HUES48 (cell line): ENCODE data around the gene ARHGEF10L.

Experiments
- H3K27ac ChIP-seq: one replicate; pipeline ENCODE4 v1.7.0; 2013; ENCODE audit warnings: low read depth, low read length, inconsistent platforms
- H3K27me3 ChIP-seq: 2 replicates; pipeline ENCODE4 v1.6.1; 2013; ENCODE audit warnings: mild to moderate bottlenecking, low read length; ENCODE audit not compliant: control insufficient read depth, insufficient read depth
- H3K36me3 ChIP-seq: 2 replicates; pipeline ENCODE4 v1.6.1; 2013; ENCODE audit warnings: low read length; ENCODE audit not compliant: control insufficient read depth, insufficient read depth
- H3K4me1 ChIP-seq: 2 replicates; pipeline ENCODE4 v1.6.1; 2013; ENCODE audit warnings: mild to moderate bottlenecking, low read length; ENCODE audit not compliant: control insufficient read depth, insufficient read depth
- H3K4me3 ChIP-seq: 2 replicates; pipeline ENCODE4 v1.5.1; 2013; ENCODE audit warnings: mild to moderate bottlenecking, low read depth, low read length
- H3K9ac ChIP-seq: 2 replicates; pipeline ENCODE4 v1.6.1; 2013; ENCODE audit warnings: mild to moderate bottlenecking, low read depth, low read length, moderate library complexity
- H3K9me3 ChIP-seq: 2 replicates; pipeline ENCODE4 v1.6.1; 2013; ENCODE audit warnings: low read length; ENCODE audit not compliant: control insufficient read depth, insufficient read depth

Gene ARHGEF10L

DNA sequence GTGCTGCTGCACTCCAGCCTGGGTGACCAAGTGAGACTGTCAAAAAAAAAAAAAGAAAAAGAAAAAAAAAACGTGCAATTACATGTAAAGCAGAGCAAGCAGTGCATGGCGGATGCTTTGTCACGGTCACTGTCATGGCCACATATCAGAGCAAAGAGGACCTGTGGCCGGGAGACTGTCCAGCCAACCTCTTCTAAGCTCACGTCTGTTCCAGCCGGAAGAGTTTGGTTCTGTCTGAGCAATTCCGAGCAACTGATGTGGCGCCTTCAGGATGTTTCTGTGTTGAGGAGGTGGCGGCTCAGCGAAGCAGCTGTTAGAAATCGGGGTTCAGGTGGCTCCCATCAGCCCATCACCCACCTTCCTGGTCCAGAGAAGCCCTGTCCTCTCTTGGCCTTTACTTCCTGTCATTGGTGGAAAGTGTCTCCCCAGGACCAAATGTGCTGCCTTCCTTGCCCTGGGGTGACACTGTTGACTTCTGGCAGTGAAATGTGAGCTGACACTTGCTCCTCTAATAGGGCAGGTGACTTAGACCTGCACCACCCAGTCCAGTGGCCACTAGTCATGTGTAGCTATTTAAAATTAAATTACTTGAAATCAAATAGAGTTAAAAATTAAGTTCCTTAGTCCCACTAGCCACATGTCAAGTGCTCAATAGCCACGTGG lies 59.9 kb downstream of the ARHGEF10L start:
- Histone ChIP-seq H3K9me3 (no peaks in the 10 kb centered on the region), H3K4me1 (no peaks in the 10 kb centered on the region), H3K36me3 (peaks cover 11% of the 10 kb centered on the region), H3K9ac (no peak overlapping the region), H3K27ac (no peak overlapping the region), H3K27me3 (no peaks in the 10 kb centered on the region), H3K4me3 (no peak overlapping the region)

DNA sequence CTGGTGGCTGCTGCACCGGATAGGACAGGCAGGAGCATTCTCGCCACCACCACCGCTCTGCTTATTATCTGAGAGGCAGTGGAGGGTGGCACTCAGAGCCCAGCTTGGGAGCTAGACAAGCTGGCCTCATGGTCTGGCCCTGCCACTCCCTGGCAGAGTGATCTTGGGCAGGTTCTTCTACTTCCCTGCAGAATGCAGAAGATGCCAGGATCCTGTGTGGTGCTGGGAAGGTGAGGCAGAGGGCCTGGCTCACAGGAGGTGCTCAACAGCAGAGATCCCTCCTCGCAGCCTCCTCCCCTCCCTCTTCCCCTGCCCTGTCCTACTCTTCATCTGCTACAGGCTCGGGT lies 60.4 kb downstream of the ARHGEF10L start:
- H3K9ac ChIP-seq = no peak overlapping the region
- H3K4me1 ChIP-seq = no peaks in the 10 kb centered on the region

GRCh38 chr1:17600321-17600720 lies 60.8 kb downstream of the ARHGEF10L start:
- Histone ChIP-seq H3K36me3 (peaks cover 20% of the 10 kb centered on the region), H3K27me3 (no peaks in the 10 kb centered on the region), H3K27ac (no peak overlapping the region), H3K9me3 (no peaks in the 10 kb centered on the region), H3K4me3 (no peak overlapping the region), H3K9ac (no peak overlapping the region), H3K4me1 (no peaks in the 10 kb centered on the region)

More for the DNA sequence above, 60.4 kb downstream of the ARHGEF10L start:
- Histone ChIP-seq H3K27ac (no peak overlapping the region), H3K9me3 (no peaks in the 10 kb centered on the region), H3K36me3 (peaks cover 16% of the 10 kb centered on the region), H3K4me3 (no peak overlapping the region), H3K27me3 (no peaks in the 10 kb centered on the region)

DNA sequence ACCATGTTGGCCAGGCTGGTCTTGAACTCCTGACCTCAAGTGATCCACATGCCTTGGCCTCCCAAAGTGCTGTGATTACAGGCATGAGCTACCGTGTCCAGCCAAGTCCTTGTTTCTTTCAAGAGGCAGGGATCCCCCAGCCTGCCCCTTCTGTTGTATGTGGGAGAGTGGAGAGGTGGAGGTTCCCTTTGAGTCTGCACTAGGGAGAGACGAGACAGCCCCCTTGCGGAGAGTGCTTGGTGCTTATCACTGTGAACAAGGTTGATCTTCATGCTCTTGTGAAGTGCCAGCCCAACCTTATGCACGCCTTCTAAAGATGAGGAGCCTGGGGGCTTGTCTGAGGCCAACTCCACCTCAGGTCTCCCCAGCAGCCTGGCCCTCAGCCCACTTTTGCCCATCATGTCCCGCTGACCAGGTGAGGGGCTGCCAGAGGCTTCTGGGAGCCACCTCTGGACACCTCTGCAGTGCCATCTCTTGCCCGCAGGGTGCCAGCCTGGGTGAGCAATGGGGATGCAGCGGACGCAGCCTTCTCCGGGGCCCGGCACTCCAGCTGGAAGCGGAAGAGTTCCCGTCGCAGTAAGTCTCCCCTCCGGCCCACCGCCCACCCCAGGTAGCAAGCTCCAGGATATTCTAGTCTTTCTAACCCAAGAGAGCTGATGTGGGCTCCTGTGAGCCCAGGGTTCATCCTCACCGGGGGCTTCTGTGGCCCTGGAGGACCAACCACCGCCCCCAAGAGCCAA lies 62.3 kb downstream of the ARHGEF10L start:
- Histone ChIP-seq H3K36me3 (peaks cover 25% of the 10 kb centered on the region), H3K4me1 (no peaks in the 10 kb centered on the region), H3K4me3 (no peak overlapping the region), H3K27me3 (no peaks in the 10 kb centered on the region), H3K9me3 (no peaks in the 10 kb centered on the region), H3K9ac (no peak overlapping the region), H3K27ac (no peak overlapping the region)

- Histone ChIP-seq H3K27me3 (no peaks in the 10 kb centered on the region), H3K9ac (no peak overlapping the region), H3K4me3 (no peak overlapping the region), H3K4me1 (no peaks in the 10 kb centered on the region), H3K9me3 (no peaks in the 10 kb centered on the region), H3K27ac (no peak overlapping the region), H3K36me3 (peaks cover 34% of the 10 kb centered on the region)
Measured at GRCh38 chr1:17603091-17603841, 63.8 kb downstream of the ARHGEF10L start.

GRCh38 chr1:17605582-17606344 lies 66.3 kb downstream of the ARHGEF10L start:
- Histone ChIP-seq H3K36me3 (peaks cover 43% of the 10 kb centered on the region), H3K27me3 (no peaks in the 10 kb centered on the region), H3K4me1 (no peaks in the 10 kb centered on the region), H3K9me3 (no peaks in the 10 kb centered on the region), H3K27ac (no peak overlapping the region), H3K9ac (no peak overlapping the region), H3K4me3 (no peak overlapping the region)

DNA sequence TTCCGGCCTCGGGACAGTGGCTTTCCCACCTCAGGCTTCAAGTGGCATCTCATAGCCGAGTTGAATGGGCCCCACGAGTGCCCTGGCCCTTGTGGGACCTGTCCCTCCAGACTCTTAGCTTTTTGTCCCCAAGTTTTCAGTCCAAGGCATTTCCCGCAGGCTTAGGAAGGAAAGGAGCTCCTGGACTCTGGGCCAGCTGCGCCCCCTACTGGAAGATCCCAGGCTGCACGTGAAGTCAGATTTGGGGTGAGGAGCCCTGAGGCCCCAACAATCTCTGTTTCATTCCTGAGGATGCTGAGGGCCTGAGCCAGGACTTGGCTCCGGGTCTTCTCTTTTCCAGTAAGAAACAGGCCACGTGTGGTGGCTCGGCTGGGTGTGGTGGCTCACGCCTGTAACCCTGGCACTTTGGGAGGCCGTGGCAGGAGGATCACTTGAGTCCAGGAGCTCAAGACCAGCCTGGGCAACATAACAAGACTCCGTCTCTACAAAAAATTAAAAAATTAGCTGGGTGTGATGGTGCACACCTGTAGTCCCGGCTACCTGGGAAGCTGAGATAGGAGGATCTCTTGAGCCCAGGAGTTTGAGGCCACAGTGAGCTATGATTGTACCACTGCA lies 67.4 kb downstream of the ARHGEF10L start:
- H3K9ac ChIP-seq = no peak overlapping the region
- H3K4me3 ChIP-seq = no peak overlapping the region
- no peaks in the 10 kb centered on the region for H3K4me1 ChIP-seq
- H3K27ac ChIP-seq = no peak overlapping the region
- peaks cover 43% of the 10 kb centered on the region for H3K36me3 ChIP-seq
- no peaks in the 10 kb centered on the region for H3K27me3 ChIP-seq
- H3K9me3 ChIP-seq = no peaks in the 10 kb centered on the region

DNA sequence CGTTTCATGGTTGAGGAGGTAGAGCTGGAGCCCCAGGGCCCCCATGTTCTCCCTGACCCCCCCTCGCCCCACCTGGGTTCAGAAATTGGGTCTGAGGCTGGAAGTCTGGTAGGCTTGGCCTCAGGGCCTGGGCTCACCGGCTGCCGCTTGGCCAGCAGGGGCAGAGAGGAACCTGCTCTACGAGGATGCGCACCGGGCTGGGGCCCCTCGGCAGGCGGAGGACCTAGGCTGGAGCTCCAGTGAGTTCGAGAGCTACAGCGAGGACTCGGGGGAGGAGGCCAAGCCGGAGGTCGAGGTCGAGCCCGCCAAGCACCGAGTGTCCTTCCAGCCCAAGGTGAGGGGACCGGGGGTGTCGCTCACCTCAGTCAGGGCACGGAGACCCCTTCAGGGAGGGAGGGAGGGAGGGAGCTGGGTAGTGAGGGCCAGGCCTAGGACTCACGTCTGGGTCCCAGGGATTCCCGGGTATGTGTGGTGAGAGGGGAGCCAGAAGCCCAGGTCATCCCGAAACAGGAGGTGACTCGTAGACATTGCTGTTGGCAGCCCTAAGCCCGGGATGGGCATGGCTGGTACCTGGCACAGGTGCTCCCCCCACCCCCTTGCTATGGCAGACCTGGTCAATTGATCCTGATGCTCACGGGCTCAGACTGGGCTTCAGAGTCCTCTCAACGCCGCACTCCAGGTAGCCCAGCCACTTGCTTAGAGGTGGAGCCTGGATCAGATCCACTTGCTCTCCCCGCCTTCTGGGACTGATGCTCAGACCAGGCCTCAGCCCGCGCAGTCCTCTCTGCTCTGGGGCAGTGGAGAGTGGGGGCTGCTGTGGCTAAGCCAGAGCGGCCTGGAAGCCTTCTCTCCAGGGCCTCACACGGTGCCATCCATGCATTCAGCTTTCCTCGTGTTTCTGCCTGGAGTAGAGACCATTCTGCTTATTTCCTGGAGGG lies 68.4 kb downstream of the ARHGEF10L start:
- Histone ChIP-seq H3K36me3 (peaks cover 45% of the 10 kb centered on the region), H3K27ac (no peak overlapping the region), H3K9ac (no peak overlapping the region), H3K27me3 (no peaks in the 10 kb centered on the region), H3K9me3 (no peaks in the 10 kb centered on the region), H3K4me1 (no peaks in the 10 kb centered on the region), H3K4me3 (no peak overlapping the region)

GRCh38 chr1:17609529-17609928 lies 70.0 kb downstream of the ARHGEF10L start:
- Histone ChIP-seq H3K9me3 (no peaks in the 10 kb centered on the region), H3K36me3 (peaks cover 43% of the 10 kb centered on the region), H3K27ac (no peak overlapping the region), H3K4me1 (no peaks in the 10 kb centered on the region), H3K4me3 (no peak overlapping the region), H3K27me3 (no peaks in the 10 kb centered on the region), H3K9ac (no peak overlapping the region)

DNA sequence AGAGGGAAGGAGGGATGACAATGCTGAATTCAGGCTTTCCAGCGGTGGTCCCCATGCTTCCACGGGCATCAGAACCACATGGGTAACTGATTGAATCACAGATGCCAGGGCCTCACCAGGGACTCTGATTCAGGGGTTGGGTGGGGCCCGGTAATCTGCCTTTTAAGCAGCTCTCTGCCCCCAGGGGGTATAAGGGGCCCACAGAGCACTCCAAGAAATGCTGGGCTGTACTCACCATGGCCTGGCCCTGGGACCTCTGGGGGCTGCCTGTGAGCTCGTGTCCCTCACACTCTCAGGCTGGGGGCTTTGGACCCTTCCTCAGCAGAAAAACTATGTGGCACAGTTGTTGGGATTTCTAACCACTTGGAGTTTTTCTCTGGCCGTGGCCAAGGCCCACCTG lies 70.6 kb downstream of the ARHGEF10L start:
- Histone ChIP-seq H3K9ac (no peak overlapping the region), H3K4me3 (no peak overlapping the region), H3K36me3 (peaks cover 38% of the 10 kb centered on the region), H3K4me1 (no peaks in the 10 kb centered on the region), H3K9me3 (no peaks in the 10 kb centered on the region), H3K27ac (no peak overlapping the region), H3K27me3 (no peaks in the 10 kb centered on the region)
